Stimulated activated naive CD8-positive, alpha-beta T cell treated with anti-CD3 and anti-CD28 coated beads, Interleukin-15, amount 100 ng/mL, for 72 hours (primary cell): ENCODE measurements around the gene FOXL2NB.

Source experiments
- ATAC-seq: fragments of 150-1000 bp; cut with Tn5 transposase; 2 replicates; pipeline ENCODE4 v1.10.0; 2021; ENCODE audit warnings: mild to moderate bottlenecking, moderate library complexity
- DNase-seq, 2 donors: peaks; one replicate each; pipeline ENCODE4 v3.0.0; 2021 to 2022
- H3K27ac Mint-ChIP-seq, 2 donors: one replicate each; pipeline ENCODE4 v1.8.0; 2022; ENCODE audit warnings: mild to moderate bottlenecking in 2 of 2, mixed read lengths in 2 of 2, moderate library complexity in 2 of 2
- H3K27me3 Mint-ChIP-seq: one replicate; pipeline ENCODE4 v1.8.0; 2022; ENCODE audit warnings: mixed read lengths
- H3K4me1 Mint-ChIP-seq: one replicate; pipeline ENCODE4 v1.8.0; 2022; ENCODE audit warnings: mild to moderate bottlenecking, mixed read lengths
- H3K4me3 Mint-ChIP-seq, 2 donors: one replicate each; pipeline ENCODE4 v1.8.0; 2022; ENCODE audit warnings: mild to moderate bottlenecking in 2 of 2, mixed read lengths in 2 of 2, moderate library complexity in 1 of 2
- H3K9me3 Mint-ChIP-seq, 2 donors: one replicate each; pipeline ENCODE4 v1.8.0; 2022; ENCODE audit warnings: mixed read lengths in 2 of 2

Gene FOXL2NB

GRCh38 chr3:138949002-138949418 is 2.0 kb downstream of the FOXL2NB start:
- ATAC-seq = no peak
- Mint-ChIP-seq H3K4me3 (peak overlapping the region; percentile 72 to 77), H3K4me1 (peaks cover 39% of the 10 kb centered on the region), H3K27me3 (peaks cover 82% of the 10 kb centered on the region), H3K27ac (no peak overlapping the region), H3K9me3 (no peaks in the 10 kb centered on the region)
- no peak for DNase-seq

DNA sequence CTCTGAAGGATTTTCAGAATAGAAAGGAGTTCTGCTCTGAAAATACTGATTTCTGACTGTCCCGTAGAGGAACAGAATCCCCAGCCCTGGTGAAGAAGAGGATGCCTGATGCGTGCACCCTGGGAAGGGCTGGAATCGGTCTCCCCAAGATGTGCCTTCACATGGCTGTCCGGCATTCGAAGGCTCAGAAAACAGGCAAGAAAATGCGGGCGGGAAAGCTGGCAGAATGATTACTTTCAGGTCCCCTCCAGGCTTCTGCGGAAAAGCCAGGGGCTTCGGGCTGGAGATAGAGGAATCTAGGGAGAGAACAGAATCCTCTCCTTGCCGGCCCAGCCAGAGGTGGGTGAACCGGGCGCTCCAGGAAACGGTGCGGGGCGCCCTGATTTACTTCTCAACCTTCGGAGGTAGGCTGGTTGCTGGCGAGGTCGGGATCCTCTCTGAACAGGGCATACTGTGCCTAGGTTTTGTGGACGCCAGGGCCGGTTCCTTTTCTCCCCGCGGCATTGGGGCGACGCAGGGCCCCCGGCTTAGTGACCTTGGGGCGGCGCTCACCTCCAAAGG is 2.5 kb downstream of the FOXL2NB start:
- H3K4me1 Mint-ChIP-seq = peaks cover 34% of the 10 kb centered on the region
- DNase-seq (no peak), ATAC-seq (peak; percentile 11)
- no peak overlapping the region for H3K27ac Mint-ChIP-seq
- H3K4me3 Mint-ChIP-seq = peak overlapping the region; percentile 72 to 77
- no peaks in the 10 kb centered on the region for H3K9me3 Mint-ChIP-seq
- peaks cover 80% of the 10 kb centered on the region for H3K27me3 Mint-ChIP-seq

DNA sequence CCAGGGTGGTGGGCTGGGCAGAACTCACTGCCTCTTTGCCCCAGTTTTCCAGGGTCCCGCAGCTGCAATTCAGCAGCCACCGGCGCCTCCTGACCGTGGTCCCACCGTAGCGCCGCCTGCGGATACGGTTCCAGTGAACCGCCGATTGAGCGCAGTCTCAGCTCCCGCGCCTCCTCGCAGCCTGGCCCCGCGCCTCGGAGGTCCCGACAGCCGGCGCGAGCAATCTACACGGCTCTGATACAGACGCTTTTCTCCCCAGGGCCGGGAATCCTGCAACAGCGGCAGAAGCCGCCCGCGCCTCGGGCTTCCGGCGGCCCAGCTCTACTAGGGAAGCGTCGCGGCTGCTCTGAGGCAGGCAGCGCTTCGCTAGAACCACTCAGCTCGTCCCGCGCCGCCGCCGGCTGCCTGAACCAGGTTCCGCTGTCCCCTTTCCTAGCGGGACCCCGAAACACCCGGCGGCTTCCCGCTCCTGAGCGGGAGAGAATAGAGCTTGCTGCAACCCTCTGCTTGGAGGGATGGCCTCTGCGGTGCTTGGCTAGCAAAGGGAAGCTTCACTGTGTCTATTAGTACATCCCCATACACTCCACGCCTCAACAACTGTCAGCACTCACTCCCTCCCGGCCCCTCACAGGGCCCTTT is 3.1 kb downstream of the FOXL2NB start:
- no peaks in the 10 kb centered on the region for H3K9me3 Mint-ChIP-seq
- H3K27me3 Mint-ChIP-seq = peaks cover 80% of the 10 kb centered on the region
- H3K4me1 Mint-ChIP-seq = peaks cover 28% of the 10 kb centered on the region
- H3K27ac Mint-ChIP-seq = no peak overlapping the region
- DNase-seq (peak; percentile 28 to 31), ATAC-seq (peak; percentile 56)
- H3K4me3 Mint-ChIP-seq = peak overlapping the region; percentile 48 to 77

DNA sequence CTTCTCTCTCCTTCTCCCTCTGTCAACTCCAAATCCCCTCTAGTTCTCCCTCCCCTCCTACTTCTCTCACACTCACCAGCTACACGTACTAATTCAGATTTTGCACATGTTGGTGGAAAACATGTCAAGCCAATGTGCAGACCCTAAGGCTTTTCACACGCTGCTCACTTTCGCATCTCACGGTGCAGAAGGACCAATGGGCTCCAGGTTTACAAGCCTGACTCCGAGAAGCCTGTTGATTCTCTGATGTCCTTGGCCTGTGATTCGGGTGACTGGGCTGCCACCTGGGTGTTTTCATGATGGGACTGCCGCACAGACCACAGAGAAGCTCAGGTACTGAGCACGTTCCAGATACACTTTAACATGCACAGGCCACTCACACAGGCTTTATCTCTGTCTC is 3.7 kb downstream of the FOXL2NB start:
- H3K27me3 Mint-ChIP-seq = peaks cover 80% of the 10 kb centered on the region

GRCh38 chr3:138960417-138960852 is 13.4 kb downstream of the FOXL2NB start:
- H3K27ac Mint-ChIP-seq = peak overlapping the region; percentile 7 to 55
- H3K4me3 Mint-ChIP-seq = peak overlapping the region; percentile 60 to 71
- peaks cover 74% of the 10 kb centered on the region for H3K27me3 Mint-ChIP-seq

More for the DNA sequence above, 3.7 kb downstream of the FOXL2NB start:
- Mint-ChIP-seq H3K27ac (no peak overlapping the region), H3K4me1 (peaks cover 24% of the 10 kb centered on the region), H3K4me3 (peak overlapping the region; percentile 48 to 77), H3K9me3 (no peaks in the 10 kb centered on the region)
- ATAC-seq (no peak), DNase-seq (no peak)

DNA sequence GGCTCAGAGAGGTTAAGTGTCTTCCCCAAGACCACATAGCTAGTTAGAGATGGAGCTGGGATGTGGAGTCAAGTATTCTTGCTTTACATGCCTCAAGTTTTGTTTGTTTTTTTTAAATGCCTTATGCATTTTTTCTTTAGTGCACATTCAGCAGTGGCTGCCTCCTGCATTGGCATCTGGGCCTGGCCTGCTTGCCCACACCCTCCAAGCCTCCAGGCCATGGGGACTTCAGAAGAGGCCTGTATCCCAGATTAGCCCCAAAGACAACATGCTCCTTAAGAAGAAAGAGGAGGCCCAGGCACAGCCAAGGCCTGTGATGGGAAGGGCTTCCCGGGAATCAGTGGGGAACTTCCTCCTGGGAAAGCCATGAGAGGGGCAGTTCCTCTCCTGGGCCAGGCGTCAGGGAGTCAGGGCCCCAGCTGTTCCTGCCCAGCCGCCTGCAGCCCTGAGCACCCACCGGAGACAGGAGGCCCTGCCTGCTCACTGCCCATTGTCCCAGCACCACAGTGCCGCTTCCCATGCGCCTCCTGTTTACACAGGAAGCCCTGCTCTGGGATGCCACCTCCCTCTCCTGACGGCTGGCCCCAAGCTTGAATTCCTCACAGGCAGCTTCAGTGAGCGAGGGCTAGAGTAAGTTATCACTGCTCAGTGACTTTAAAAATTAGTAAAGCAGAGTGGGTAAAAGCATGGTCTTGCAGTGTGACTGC is 16.0 kb downstream of the FOXL2NB start:
- peaks cover 20% of the 10 kb centered on the region for H3K4me1 Mint-ChIP-seq
- H3K27ac Mint-ChIP-seq = no peak overlapping the region
- peaks cover 87% of the 10 kb centered on the region for H3K27me3 Mint-ChIP-seq
- peaks cover 0 to 8% of the 10 kb centered on the region in 2 donors for H3K9me3 Mint-ChIP-seq
- DNase-seq (no peak), ATAC-seq (no peak)
- H3K4me3 Mint-ChIP-seq = no peak overlapping the region

More at GRCh38 chr3:138960417-138960852, 13.4 kb downstream of the FOXL2NB start:
- Mint-ChIP-seq H3K9me3 (peaks cover 0 to 8% of the 10 kb centered on the region in 2 donors), H3K4me1 (peaks cover 20% of the 10 kb centered on the region)
- DNase-seq = no peak
- ATAC-seq = peak; percentile 33

DNA sequence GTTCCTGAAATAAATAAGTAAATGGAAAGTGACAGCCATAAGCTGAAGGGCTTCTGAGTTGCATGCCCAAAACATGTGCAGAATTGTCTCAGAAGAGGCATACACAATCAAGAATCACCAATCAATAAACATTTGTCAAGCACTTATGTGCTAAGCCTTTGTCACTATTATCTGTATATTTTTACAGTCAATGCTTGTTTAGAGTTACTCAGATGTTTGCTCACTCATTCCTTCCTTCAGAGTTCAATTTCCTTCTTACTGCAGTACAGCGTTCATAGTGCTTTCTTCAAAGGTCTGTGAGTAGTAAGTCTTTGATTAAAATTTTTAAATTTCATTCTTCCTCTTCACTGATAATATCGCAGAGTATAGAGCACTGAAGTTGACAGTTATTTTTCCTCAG is 17.2 kb downstream of the FOXL2NB start:
- Mint-ChIP-seq H3K27ac (no peak overlapping the region), H3K27me3 (peaks cover 75% of the 10 kb centered on the region), H3K4me3 (no peak overlapping the region), H3K9me3 (peaks cover 0 to 8% of the 10 kb centered on the region in 2 donors), H3K4me1 (peaks cover 20% of the 10 kb centered on the region)
- DNase-seq (no peak), ATAC-seq (no peak)

- Mint-ChIP-seq H3K4me1 (peaks cover 18% of the 10 kb centered on the region), H3K4me3 (no peak overlapping the region), H3K27me3 (peaks cover 74% of the 10 kb centered on the region), H3K27ac (no peak overlapping the region), H3K9me3 (peaks cover 0 to 8% of the 10 kb centered on the region in 2 donors)
- DNase-seq (no peak), ATAC-seq (no peak)
Observed at GRCh38 chr3:138964923-138965322, 17.9 kb downstream of the FOXL2NB start.

- no peak for ATAC-seq
- peaks cover 47% of the 10 kb centered on the region for H3K27me3 Mint-ChIP-seq
Observed at GRCh38 chr3:138971766-138972320, 24.8 kb downstream of the FOXL2NB start.

DNA sequence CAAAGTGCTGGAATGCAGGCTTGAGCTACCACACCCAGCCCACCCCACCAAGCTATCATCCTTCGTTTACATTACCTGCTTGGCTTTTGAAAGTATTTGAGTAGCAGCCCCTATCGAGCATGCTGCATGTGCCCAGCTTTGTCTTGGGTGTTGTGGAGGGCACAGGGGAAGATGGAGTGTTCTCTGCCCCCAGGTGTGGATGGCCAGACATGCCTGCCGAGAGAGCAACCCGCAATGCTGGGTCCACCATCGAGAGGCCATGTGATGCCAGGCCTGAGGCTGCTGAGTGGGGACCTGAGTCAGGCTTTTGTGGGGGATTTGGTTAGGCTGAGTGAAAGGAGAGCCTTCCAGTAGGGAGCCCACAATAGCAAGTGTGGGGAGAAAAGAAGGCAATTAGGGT is 25.9 kb downstream of the FOXL2NB start:
- Mint-ChIP-seq H3K27ac (no peak overlapping the region), H3K27me3 (peaks cover 36% of the 10 kb centered on the region), H3K4me1 (no peaks in the 10 kb centered on the region), H3K4me3 (no peak overlapping the region), H3K9me3 (no peaks in the 10 kb centered on the region)
- DNase-seq (no peak), ATAC-seq (no peak)

More at GRCh38 chr3:138971766-138972320, 24.8 kb downstream of the FOXL2NB start:
- DNase-seq = no peak
- H3K27ac Mint-ChIP-seq = no peak overlapping the region
- no peaks in the 10 kb centered on the region for H3K4me1 Mint-ChIP-seq
- H3K9me3 Mint-ChIP-seq = no peaks in the 10 kb centered on the region
- H3K4me3 Mint-ChIP-seq = no peak overlapping the region

DNA sequence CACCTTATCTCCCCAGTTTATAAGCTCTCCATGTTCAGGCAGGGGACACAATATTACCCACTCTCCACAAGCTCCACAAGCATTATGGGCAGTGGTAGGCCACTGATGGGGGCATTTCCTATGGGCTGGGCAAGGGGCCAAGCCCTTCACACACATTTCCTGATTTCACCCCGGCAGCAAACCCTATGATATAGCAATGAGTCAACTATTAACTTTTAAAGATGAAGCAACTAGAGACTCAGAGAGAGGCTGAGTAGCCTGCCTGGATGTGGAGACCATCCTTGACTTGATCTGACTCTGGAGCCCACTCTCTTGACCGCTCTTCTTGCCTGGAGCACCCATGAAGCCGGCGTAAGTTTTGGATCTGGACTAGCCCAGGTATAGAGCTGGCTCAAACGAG is 27.4 kb downstream of the FOXL2NB start:
- Mint-ChIP-seq H3K4me3 (no peak overlapping the region), H3K4me1 (no peaks in the 10 kb centered on the region), H3K9me3 (no peaks in the 10 kb centered on the region), H3K27ac (peak overlapping the region in 1 of 2 donors; percentile 43), H3K27me3 (peaks cover 34% of the 10 kb centered on the region)
- ATAC-seq = no peak
- no peak for DNase-seq

DNA sequence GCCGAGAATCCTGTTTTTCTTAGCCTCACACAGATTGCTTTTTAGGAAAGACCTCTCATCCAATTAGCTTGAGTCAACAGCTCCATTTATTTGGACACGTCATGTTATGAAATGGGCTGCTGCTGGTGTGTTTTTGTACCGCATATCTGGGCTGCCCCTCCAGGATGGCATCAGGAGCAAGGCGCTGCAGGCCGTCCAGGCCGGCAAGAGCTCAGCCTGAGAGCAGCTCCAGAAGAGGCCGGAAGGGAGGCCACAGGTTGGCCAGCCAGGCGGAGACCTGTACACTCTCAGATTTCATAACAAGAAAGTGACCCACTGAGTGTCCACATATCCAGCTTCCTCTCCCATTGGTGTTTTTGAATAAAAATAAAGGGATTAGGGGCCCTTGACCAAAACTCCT is 28.3 kb downstream of the FOXL2NB start:
- H3K9me3 Mint-ChIP-seq = no peaks in the 10 kb centered on the region
- H3K4me1 Mint-ChIP-seq = no peaks in the 10 kb centered on the region
- no peak overlapping the region for H3K27ac Mint-ChIP-seq
- ATAC-seq = no peak
- DNase-seq = no peak
- H3K27me3 Mint-ChIP-seq = peaks cover 25% of the 10 kb centered on the region
- H3K4me3 Mint-ChIP-seq = no peak overlapping the region

- H3K27ac Mint-ChIP-seq = no peak overlapping the region
- ATAC-seq (no peak), DNase-seq (no peak)
- no peak overlapping the region for H3K4me3 Mint-ChIP-seq
- H3K4me1 Mint-ChIP-seq = no peaks in the 10 kb centered on the region
- no peaks in the 10 kb centered on the region for H3K9me3 Mint-ChIP-seq
- H3K27me3 Mint-ChIP-seq = peaks cover 18% of the 10 kb centered on the region
Observed at GRCh38 chr3:138976047-138976446, 29.0 kb downstream of the FOXL2NB start.

DNA sequence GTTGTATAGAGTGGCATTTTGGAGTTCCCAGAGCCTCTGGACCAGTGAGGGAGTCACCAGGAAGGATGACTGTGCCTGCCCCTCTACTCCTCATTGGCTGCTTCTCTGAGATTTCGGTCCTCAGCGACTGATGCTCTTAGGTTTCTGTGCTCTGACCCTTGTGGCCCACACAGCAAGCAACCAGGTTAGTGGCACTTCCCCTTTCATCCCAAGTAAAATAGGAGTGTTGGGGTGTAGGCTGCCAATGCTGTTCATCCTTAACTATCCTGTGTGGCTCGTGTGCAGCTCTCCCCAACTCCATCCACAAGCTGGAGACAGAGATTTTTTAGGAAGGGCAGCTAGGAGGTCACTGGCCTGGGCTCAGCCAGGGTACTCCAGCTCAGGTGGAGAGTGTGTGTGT is 37.8 kb downstream of the FOXL2NB start:
- H3K27me3 Mint-ChIP-seq = peaks cover 20% of the 10 kb centered on the region
- no peak for DNase-seq
- no peak overlapping the region for H3K4me3 Mint-ChIP-seq
- H3K9me3 Mint-ChIP-seq = no peaks in the 10 kb centered on the region
- H3K4me1 Mint-ChIP-seq = no peaks in the 10 kb centered on the region
- no peak for ATAC-seq
- H3K27ac Mint-ChIP-seq = peak overlapping the region in 1 of 2 donors; percentile 32

DNA sequence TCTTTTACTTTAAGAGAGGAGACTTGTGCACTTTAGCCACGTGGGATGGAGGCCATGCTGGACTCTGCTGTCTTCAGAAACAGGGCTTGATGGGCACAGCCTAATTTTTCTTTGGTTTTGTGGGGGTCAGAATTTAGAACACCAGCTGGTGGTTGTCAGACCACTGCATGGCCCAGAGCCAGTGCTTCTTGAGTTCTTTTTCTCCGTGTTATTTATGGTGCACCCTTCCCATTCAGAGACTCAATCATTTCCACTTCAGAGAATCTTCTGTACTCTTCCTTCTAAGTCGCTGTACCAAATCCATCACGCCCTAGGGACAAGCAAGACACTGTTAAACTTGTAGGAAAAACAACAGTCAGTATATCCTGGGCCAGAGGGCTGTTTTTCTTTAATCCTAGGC is 38.9 kb downstream of the FOXL2NB start:
- ATAC-seq = no peak

GRCh38 chr3:138987181-138987580 is 40.2 kb downstream of the FOXL2NB start:
- ATAC-seq = no peak
- no peaks in the 10 kb centered on the region for H3K9me3 Mint-ChIP-seq
- H3K27ac Mint-ChIP-seq = no peak overlapping the region
- DNase-seq = no peak
- no peak overlapping the region for H3K4me3 Mint-ChIP-seq
- no peaks in the 10 kb centered on the region for H3K4me1 Mint-ChIP-seq
- H3K27me3 Mint-ChIP-seq = peaks cover 23% of the 10 kb centered on the region

More for the DNA sequence above, 38.9 kb downstream of the FOXL2NB start:
- no peaks in the 10 kb centered on the region for H3K9me3 Mint-ChIP-seq
- no peak overlapping the region for H3K4me3 Mint-ChIP-seq
- no peak for DNase-seq
- no peak overlapping the region for H3K27ac Mint-ChIP-seq
- no peaks in the 10 kb centered on the region for H3K4me1 Mint-ChIP-seq
- H3K27me3 Mint-ChIP-seq = peaks cover 21% of the 10 kb centered on the region
